ENCODE results near the gene DCAF15.

DNA sequence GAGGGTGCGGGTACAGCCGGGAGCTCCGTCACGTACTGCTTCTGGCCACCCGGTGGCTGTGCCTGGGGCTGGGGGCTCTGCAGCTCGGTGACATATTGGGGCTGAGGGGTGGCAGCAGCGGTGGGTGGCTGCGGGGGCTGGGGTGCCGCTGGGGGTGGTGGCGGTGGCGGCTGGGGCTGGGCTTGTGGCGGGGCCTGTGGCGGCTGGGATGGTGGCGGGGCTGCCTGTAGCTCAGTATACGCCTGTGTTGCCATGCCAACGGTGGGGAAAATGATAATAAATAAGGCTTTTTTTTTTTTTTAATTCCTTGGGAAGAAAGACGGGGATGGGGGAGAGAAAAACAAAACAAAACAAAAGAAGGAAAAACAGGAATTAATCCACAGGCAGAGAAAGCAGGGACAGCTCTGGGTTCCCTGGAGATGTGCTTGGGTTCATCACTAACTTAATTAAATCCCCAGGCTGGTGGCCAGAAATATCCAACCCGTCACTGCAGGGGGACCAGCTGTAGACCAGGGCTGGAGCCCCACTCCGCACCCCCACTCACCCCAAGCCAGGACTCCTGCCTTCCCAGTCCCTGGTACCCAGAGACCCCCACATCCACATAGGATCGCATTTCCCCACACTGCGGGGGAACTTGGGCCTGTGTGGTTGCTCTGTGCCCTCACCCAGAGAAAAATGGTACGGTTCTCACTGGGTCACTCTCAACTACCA, 41.4 kb downstream of the DCAF15 start:
- TF ChIP-seq, protein P1, sequence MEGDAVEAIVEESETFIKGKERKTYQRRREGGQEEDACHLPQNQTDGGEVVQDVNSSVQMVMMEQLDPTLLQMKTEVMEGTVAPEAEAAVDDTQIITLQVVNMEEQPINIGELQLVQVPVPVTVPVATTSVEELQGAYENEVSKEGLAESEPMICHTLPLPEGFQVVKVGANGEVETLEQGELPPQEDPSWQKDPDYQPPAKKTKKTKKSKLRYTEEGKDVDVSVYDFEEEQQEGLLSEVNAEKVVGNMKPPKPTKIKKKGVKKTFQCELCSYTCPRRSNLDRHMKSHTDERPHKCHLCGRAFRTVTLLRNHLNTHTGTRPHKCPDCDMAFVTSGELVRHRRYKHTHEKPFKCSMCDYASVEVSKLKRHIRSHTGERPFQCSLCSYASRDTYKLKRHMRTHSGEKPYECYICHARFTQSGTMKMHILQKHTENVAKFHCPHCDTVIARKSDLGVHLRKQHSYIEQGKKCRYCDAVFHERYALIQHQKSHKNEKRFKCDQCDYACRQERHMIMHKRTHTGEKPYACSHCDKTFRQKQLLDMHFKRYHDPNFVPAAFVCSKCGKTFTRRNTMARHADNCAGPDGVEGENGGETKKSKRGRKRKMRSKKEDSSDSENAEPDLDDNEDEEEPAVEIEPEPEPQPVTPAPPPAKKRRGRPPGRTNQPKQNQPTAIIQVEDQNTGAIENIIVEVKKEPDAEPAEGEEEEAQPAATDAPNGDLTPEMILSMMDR (IDR thresholded peaks at IDR 0.05): no peak
- TF ChIP-seq POLR2A (IDR thresholded peaks at IDR 0.05) (no peak), POLR2AphosphoS5 (IDR thresholded peaks at IDR 0.05) (no peak)
